ENCODE data around the gene TMA16.
"Not testable (repeated sequence)": the region's sequence is repeated elsewhere in the genome, so short reads cannot be mapped to it uniquely, and the experiment has no call there.

Gene TMA16

GRCh38 chr4:163523791-163524365, 29.4 kb downstream of the TMA16 start:
- no peak for DNase-seq

GRCh38 chr4:163525982-163526381, 31.5 kb downstream of the TMA16 start:
- no peak for DNase-seq

- DNase-seq = no peak
Observed at GRCh38 chr4:163527172-163527571, 32.7 kb downstream of the TMA16 start.

GRCh38 chr4:163528653-163529052, 34.2 kb downstream of the TMA16 start:
- DNase-seq = no peak

GRCh38 chr4:163534056-163534455, 39.6 kb downstream of the TMA16 start:
- no peak for DNase-seq

GRCh38 chr4:163535657-163536056, 41.2 kb downstream of the TMA16 start:
- peak in 1 of 2 experiments; percentile 6 for DNase-seq

GRCh38 chr4:163536091-163536490, 41.6 kb downstream of the TMA16 start:
- no peak for DNase-seq

GRCh38 chr4:163537114-163537513, 42.6 kb downstream of the TMA16 start:
- no peak for DNase-seq

GRCh38 chr4:163538820-163539219, 44.3 kb downstream of the TMA16 start:
- not testable (repeated sequence) for DNase-seq

GRCh38 chr4:163540448-163540847, 46.0 kb downstream of the TMA16 start:
- DNase-seq = no peak

GRCh38 chr4:163540977-163541376, 46.5 kb downstream of the TMA16 start:
- no peak for DNase-seq

GRCh38 chr4:163542275-163542674, 47.8 kb downstream of the TMA16 start:
- no peak for DNase-seq

GRCh38 chr4:163544407-163545038, 50.0 kb downstream of the TMA16 start:
- DNase-seq = peak; percentile 77 to 80

- DNase-seq = peak; percentile 85 to 86
Observed at GRCh38 chr4:163548481-163549243, 54.2 kb downstream of the TMA16 start.

GRCh38 chr4:163550869-163551267, 56.4 kb downstream of the TMA16 start:
- DNase-seq = no peak

- no peak for DNase-seq
Observed at GRCh38 chr4:163553146-163553545, 58.7 kb downstream of the TMA16 start.

- DNase-seq = peak; percentile 52 to 72
Observed at GRCh38 chr4:163554870-163555465, 60.5 kb downstream of the TMA16 start.

GRCh38 chr4:163556177-163556576, 61.7 kb downstream of the TMA16 start:
- peak; percentile 51 to 63 for DNase-seq

GRCh38 chr4:163556650-163557391, 62.3 kb downstream of the TMA16 start:
- no peak for DNase-seq

GRCh38 chr4:163558539-163559044, 64.1 kb downstream of the TMA16 start:
- peak; percentile 38 to 50 for DNase-seq

- DNase-seq = no peak
Observed at GRCh38 chr4:163562496-163562895, 68.0 kb downstream of the TMA16 start.

GRCh38 chr4:163563592-163563991, 69.1 kb downstream of the TMA16 start:
- DNase-seq = no peak

GRCh38 chr4:163564221-163564720, 69.8 kb downstream of the TMA16 start:
- DNase-seq = no peak
